Activated CD8-positive, alpha-beta T cell treated with anti-CD3 and anti-CD28 coated beads for 36 hours (primary cell): Measurements from ENCODE around the gene THY1. TPM values are rescaled to one million over a fixed set of nuclear protein-coding genes. Genes with fewer than 3 reads are reported as not detected.

Experiments
- ATAC-seq: fragments of 200-7000 bp; cut with Tn5 transposase; one replicate; pipeline ENCODE4 v1.10.0; 2021; ENCODE audit warnings: mild to moderate bottlenecking, moderate library complexity
- CTCF ChIA-PET: fragments of 350-600 bp; sonication (Branson Sonifier 250); formaldehyde crosslinking; loops from one replicate; lab custom pipeline; 2021; ENCODE audit warnings: antibody characterized with exemption; lab: Charles Lee
- POLR2A ChIA-PET: fragments of 350-600 bp; sonication (Branson Sonifier 250); formaldehyde crosslinking; loops from one replicate; lab custom pipeline; 2021; ENCODE audit warnings: antibody characterized with exemption; lab: Charles Lee
- DNase-seq: peaks from one replicate; pipeline ENCODE4 v3.0.0-alpha.2; 2020
- H3K27ac Mint-ChIP-seq: one replicate; pipeline ENCODE4 v1.8.0; 2021; ENCODE audit warnings: mild to moderate bottlenecking, mixed read lengths
- H3K27me3 Mint-ChIP-seq: one replicate; pipeline ENCODE4 v1.8.0; 2021; ENCODE audit warnings: mixed read lengths
- H3K36me3 Mint-ChIP-seq: one replicate; pipeline ENCODE4 v1.8.0; 2021; ENCODE audit warnings: low read depth, mixed read lengths
- H3K4me1 Mint-ChIP-seq: one replicate; pipeline ENCODE4 v1.8.0; 2021; ENCODE audit warnings: low read depth, mixed read lengths
- H3K4me3 Mint-ChIP-seq: one replicate; pipeline ENCODE4 v1.8.0; 2021; ENCODE audit warnings: mild to moderate bottlenecking, moderate library complexity, mixed read lengths
- H3K9me3 Mint-ChIP-seq: one replicate; pipeline ENCODE4 v1.8.0; 2021; ENCODE audit warnings: mixed read lengths
- intact Hi-C: fragments of 100-400 bp; cut with micrococcal nuclease; formaldehyde crosslinking; loops from one replicate; pipeline ENCODE4 v1.10.0; 2022
- total RNA-seq, 2 experiments: library from RNA; stranded (reverse); gene quantifications; one replicate each; pipeline ENCODE4 v1.2.3, GENCODE V29; 2021
- TF ChIP-seq, protein P1 (sequence below): fragments of 200-600 bp; IDR thresholded peaks from one replicate; pipeline ENCODE4 v1.8.0; 2022; ENCODE audit warnings: antibody characterized with exemption, mild to moderate bottlenecking

The THY1 gene
- total RNA-seq, 2 experiments from 2014 or later = 0.18 to 0.40 TPM

DNA sequence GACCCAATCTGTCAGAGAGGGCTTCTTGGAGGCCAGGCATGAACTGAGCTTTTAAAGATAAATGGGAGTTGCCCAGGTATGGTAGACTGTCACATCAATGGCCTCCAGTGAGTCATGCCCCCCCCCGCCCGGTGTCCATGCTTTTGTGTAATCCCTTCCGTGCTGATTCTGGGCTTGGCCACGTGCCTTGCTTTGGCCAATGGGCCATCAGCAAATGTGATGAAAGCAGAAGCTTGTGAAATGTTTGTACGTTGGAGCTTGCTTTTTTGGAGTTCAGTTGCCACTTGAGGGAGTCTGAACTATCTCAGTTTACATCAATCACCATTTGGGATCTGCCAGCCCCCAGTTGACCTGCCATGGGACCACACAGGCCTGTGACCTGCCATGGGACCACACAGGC lies 4.3 kb upstream of the THY1 start:
- no peaks in the 10 kb centered on the region for H3K36me3 Mint-ChIP-seq

DNA sequence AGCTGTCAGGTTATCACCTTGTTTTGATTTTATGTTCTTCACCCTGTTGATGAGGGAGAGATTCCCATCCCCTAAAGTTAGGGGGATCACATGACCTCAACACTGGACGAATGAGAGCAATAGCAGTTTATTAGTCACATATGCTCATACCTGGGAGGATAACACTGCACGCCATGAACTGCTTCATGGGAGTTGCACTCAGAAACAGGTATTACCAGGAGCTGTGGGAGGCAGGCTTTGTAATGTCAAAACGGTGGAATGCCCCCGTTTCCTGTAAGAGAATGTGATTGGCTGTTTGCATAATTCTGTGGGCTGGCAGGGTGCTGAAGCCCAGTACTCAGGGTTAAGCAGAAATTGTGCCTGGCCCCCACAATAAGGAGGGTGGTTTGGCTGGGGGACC lies 3.2 kb upstream of the THY1 start:
- H3K4me1 Mint-ChIP-seq = peaks cover 14% of the 10 kb centered on the region
- ATAC-seq = peak; percentile 18
- no peak for DNase-seq
- H3K27ac Mint-ChIP-seq = no peak overlapping the region
- no peaks in the 10 kb centered on the region for H3K36me3 Mint-ChIP-seq
- peaks cover 37% of the 10 kb centered on the region for H3K27me3 Mint-ChIP-seq
- ChIA-PET CTCF (interaction anchor here (1.6 kb wide), 1 partner anchor 48 kb away, joined by 9 read pairs; no protein-coding TSS in a partner anchor), POLR2A (interaction anchor here (1.0 kb wide), 1 partner anchor 45 kb away, joined by 3 read pairs; no protein-coding TSS in a partner anchor)
- TF ChIP-seq, protein P1, sequence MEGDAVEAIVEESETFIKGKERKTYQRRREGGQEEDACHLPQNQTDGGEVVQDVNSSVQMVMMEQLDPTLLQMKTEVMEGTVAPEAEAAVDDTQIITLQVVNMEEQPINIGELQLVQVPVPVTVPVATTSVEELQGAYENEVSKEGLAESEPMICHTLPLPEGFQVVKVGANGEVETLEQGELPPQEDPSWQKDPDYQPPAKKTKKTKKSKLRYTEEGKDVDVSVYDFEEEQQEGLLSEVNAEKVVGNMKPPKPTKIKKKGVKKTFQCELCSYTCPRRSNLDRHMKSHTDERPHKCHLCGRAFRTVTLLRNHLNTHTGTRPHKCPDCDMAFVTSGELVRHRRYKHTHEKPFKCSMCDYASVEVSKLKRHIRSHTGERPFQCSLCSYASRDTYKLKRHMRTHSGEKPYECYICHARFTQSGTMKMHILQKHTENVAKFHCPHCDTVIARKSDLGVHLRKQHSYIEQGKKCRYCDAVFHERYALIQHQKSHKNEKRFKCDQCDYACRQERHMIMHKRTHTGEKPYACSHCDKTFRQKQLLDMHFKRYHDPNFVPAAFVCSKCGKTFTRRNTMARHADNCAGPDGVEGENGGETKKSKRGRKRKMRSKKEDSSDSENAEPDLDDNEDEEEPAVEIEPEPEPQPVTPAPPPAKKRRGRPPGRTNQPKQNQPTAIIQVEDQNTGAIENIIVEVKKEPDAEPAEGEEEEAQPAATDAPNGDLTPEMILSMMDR = no peak
- H3K9me3 Mint-ChIP-seq = no peaks in the 10 kb centered on the region
- intact Hi-C loops = no loop called here
- H3K4me3 Mint-ChIP-seq = no peak overlapping the region

More for the DNA sequence above, 4.3 kb upstream of the THY1 start:
- intact Hi-C loops = no loop called here
- Mint-ChIP-seq H3K4me3 (no peak overlapping the region), H3K9me3 (no peaks in the 10 kb centered on the region), H3K27ac (no peak overlapping the region), H3K4me1 (peaks cover 10% of the 10 kb centered on the region), H3K27me3 (peaks cover 34% of the 10 kb centered on the region)
- TF ChIP-seq, protein P1 = no peak
- ChIA-PET CTCF (interaction anchor here (1.3 kb wide), 2 partner anchors 46 to 71 kb away, joined by 3 read pairs; partner anchors contain the start of gene USP2), POLR2A (interaction anchor here (1.0 kb wide), 1 partner anchor 46 kb away, joined by 3 read pairs; no protein-coding TSS in a partner anchor)
- ATAC-seq (no peak), DNase-seq (no peak)

DNA sequence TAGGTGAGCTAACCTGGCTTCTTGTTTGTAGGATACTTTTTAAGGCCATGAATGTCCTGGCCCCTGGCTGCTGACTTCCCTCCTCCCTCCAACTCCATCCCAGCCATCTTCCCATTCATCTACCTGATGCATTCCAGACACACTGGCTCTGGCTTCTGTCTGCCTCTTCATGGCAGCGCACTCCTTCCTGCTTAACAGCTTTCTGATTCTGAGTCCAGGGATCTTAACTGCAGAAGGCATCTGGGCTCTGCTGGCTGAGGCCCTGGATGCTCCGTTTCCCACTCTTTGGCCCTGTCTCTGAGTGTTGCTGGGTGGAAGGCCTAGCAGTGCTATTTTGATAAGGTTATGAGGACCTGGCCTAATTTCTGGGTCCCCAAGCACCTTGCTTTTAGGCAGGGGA lies 1.8 kb upstream of the THY1 start:
- intact Hi-C loops = no loop called here
- no peak for ATAC-seq
- TF ChIP-seq, protein P1 = no peak
- H3K27me3 Mint-ChIP-seq = peaks cover 43% of the 10 kb centered on the region
- no peaks in the 10 kb centered on the region for H3K9me3 Mint-ChIP-seq
- H3K4me1 Mint-ChIP-seq = peaks cover 14% of the 10 kb centered on the region
- no peak for DNase-seq
- H3K27ac Mint-ChIP-seq = no peak overlapping the region
- H3K36me3 Mint-ChIP-seq = no peaks in the 10 kb centered on the region
- H3K4me3 Mint-ChIP-seq = no peak overlapping the region
- POLR2A ChIA-PET = interaction anchor here (1.1 kb wide), 1 partner anchor 671 kb away, joined by 3 read pairs; no protein-coding TSS in a partner anchor
- CTCF ChIA-PET = no interaction called here

DNA sequence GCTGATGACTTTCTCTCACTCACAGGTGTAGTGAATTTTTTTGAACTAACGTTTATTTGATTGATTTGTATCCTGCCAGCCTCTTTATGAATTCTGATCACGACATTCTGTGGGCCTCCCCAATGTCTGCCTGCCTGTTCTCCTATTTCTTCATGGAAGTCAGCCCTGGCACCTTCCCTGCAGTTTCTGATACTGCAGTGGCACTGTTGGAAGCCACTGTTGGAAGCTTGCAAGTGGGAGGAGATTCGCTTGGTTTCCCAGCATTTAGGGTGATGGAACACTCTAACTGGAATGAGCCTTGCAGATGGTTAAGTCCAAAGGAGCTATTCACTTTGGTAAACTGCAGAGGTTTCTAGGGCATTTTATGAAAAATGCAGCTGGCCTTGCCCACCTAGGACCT lies 1.3 kb upstream of the THY1 start:
- POLR2A ChIA-PET = interaction anchor here (0.6 to 1.1 kb wide), 3 partner anchors 8 to 671 kb away, joined by 3 read pairs; no protein-coding TSS in a partner anchor
- Mint-ChIP-seq H3K4me1 (peaks cover 14% of the 10 kb centered on the region), H3K9me3 (no peaks in the 10 kb centered on the region), H3K27ac (no peak overlapping the region), H3K36me3 (no peaks in the 10 kb centered on the region), H3K4me3 (no peak overlapping the region), H3K27me3 (peaks cover 46% of the 10 kb centered on the region)
- CTCF ChIA-PET = no interaction called here
- TF ChIP-seq, protein P1 = no peak
- DNase-seq (no peak), ATAC-seq (no peak)
- intact Hi-C loops = no loop called here

DNA sequence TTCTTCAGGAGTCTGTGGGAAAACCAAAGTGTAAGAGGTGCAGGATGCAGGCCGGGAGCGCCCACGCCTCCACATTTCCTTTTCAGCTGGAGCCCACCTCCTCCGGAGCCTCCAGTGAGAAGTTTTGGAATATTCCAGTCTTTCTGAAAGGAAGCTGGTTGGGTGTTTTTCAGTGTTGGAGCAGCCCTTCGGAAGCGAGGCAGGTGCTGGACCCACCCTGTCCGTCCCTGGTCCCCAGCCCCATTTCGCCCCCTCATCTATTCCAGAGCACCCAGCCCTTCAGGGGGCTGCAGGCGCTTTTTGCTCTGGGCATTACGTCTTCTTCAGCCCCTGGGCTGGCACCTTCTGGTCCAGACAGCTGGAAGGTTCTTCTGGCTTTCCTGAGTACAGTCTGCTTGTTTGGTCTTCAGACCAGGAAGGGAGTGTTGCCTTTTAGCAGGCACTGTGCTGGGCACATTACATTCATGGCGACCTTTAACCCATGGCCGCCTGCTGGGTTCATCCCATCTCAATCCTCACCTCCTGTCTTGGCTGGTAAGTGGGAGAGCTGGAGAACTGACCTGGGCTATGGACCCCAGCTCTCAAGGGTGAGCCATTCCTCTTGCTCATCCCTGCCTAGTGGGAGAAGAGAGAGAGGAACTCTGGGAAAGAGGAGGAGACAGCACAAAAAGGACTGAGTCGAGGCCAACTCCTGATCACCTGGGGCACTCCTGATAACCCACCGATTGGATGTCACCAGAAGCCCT lies 710 bp upstream of the THY1 start:
- Mint-ChIP-seq H3K27ac (no peak overlapping the region), H3K9me3 (no peaks in the 10 kb centered on the region), H3K4me1 (peaks cover 14% of the 10 kb centered on the region), H3K27me3 (peaks cover 46% of the 10 kb centered on the region), H3K4me3 (no peak overlapping the region), H3K36me3 (no peaks in the 10 kb centered on the region)
- ChIA-PET CTCF (no interaction called here), POLR2A (interaction anchor here (0.6 to 0.7 kb wide), 2 partner anchors 9 to 19 kb away, joined by 3 read pairs; no protein-coding TSS in a partner anchor)
- ATAC-seq = no peak
- DNase-seq = no peak
- intact Hi-C loops = no loop called here
- TF ChIP-seq, protein P1 = no peak
